Measurements from ENCODE around the gene CFTR. TPM values are rescaled to one million over a fixed set of nuclear protein-coding genes. Genes with fewer than 3 reads are reported as not detected.

The CFTR gene
- polyA plus RNA-seq, 1 donor (not counting 4 experiments of a cell fraction or from before 2014, with no cell fraction given): not detected

GRCh38 chr7:117621075-117621618 is 141.3 kb downstream of the CFTR start:
- no peaks in the 10 kb centered on the region for H3K27me3 ChIP-seq (ENCODE audit: control insufficient read depth, extremely low read depth, insufficient read depth, low read length)
- H3K4me2 ChIP-seq (ENCODE audit: control insufficient read depth, extremely low read depth, insufficient read depth, low read depth, low read length): no peak overlapping the region
- no peaks in the 10 kb centered on the region for H3K79me2 ChIP-seq (ENCODE audit: control insufficient read depth, insufficient read depth, low read length)
- no peak for DNase-seq (ENCODE audit: low read depth, low spot score)
- no peak overlapping the region for H3K27ac ChIP-seq (ENCODE audit: control insufficient read depth, insufficient read depth, low read length)
- H3K4me1 ChIP-seq (ENCODE audit: control insufficient read depth, extremely low read depth, insufficient read depth, low read length): no peaks in the 10 kb centered on the region
- H3K4me3 ChIP-seq (ENCODE audit: control insufficient read depth in 2 of 3, extremely low read depth in 1 of 3, insufficient read depth in 2 of 3, low read depth in 1 of 3, low read length in 3 of 3): no peak overlapping the region
- no peaks in the 10 kb centered on the region for H3K36me3 ChIP-seq (ENCODE audit: control insufficient read depth in 2 of 2, extremely low read depth in 1 of 2, insufficient read depth in 2 of 2, low read length in 2 of 2)
- dilution Hi-C loops (cut with MboI; ENCODE audit: extremely low pct_ligation_motif_present, low sequenced_read_pairs): no loop called here
- H3K9me3 ChIP-seq (ENCODE audit: control insufficient read depth, low read depth, low read length): no peaks in the 10 kb centered on the region
- H3K9ac ChIP-seq (ENCODE audit: control insufficient read depth, extremely low read depth, insufficient read depth, low read length): no peak overlapping the region
- H4K20me1 ChIP-seq (ENCODE audit: control insufficient read depth, extremely low read depth, insufficient read depth, low read length): no peaks in the 10 kb centered on the region
- TF ChIP-seq EZH2 (IDR thresholded peaks at IDR 0.05; ENCODE audit: low read length): no peak
- H2AFZ ChIP-seq (ENCODE audit: control insufficient read depth, low read length): no peak overlapping the region
- no peak for FAIRE-seq
- H3K9me1 ChIP-seq (ENCODE audit: control insufficient read depth, extremely low read depth, insufficient read depth, low read length): no peaks in the 10 kb centered on the region

GRCh38 chr7:117623606-117624005 is 143.8 kb downstream of the CFTR start:
- no peak overlapping the region for H2AFZ ChIP-seq (ENCODE audit: control insufficient read depth, low read length)
- TF ChIP-seq CTCF (optimal IDR thresholded peaks at IDR 0.05 in 1 of 3, IDR thresholded peaks at IDR 0.05 in 1 of 3, conservative IDR thresholded peaks at IDR 0.05 in 1 of 3; ENCODE audit: extremely low read depth in 1 of 3, insufficient read depth in 2 of 3, low read length in 3 of 3): no peak
- no peak for TF ChIP-seq EZH2 (IDR thresholded peaks at IDR 0.05; ENCODE audit: low read length)
- H3K9me1 ChIP-seq (ENCODE audit: control insufficient read depth, extremely low read depth, insufficient read depth, low read length): no peaks in the 10 kb centered on the region
- DNase-seq (ENCODE audit: low read depth, low spot score) (no peak), FAIRE-seq (no peak)
- no peaks in the 10 kb centered on the region for H3K36me3 ChIP-seq (ENCODE audit: control insufficient read depth in 2 of 2, extremely low read depth in 1 of 2, insufficient read depth in 2 of 2, low read length in 2 of 2)
- H3K79me2 ChIP-seq (ENCODE audit: control insufficient read depth, insufficient read depth, low read length): no peaks in the 10 kb centered on the region
- H3K4me1 ChIP-seq (ENCODE audit: control insufficient read depth, extremely low read depth, insufficient read depth, low read length): no peaks in the 10 kb centered on the region
- no peaks in the 10 kb centered on the region for H3K9me3 ChIP-seq (ENCODE audit: control insufficient read depth, low read depth, low read length)
- H3K9ac ChIP-seq (ENCODE audit: control insufficient read depth, extremely low read depth, insufficient read depth, low read length): no peak overlapping the region
- H4K20me1 ChIP-seq (ENCODE audit: control insufficient read depth, extremely low read depth, insufficient read depth, low read length): no peaks in the 10 kb centered on the region
- H3K27ac ChIP-seq (ENCODE audit: control insufficient read depth, insufficient read depth, low read length): no peak overlapping the region
- no peak overlapping the region for H3K4me2 ChIP-seq (ENCODE audit: control insufficient read depth, extremely low read depth, insufficient read depth, low read depth, low read length)
- dilution Hi-C loops (cut with MboI; ENCODE audit: extremely low pct_ligation_motif_present, low sequenced_read_pairs): no loop called here
- no peaks in the 10 kb centered on the region for H3K27me3 ChIP-seq (ENCODE audit: control insufficient read depth, extremely low read depth, insufficient read depth, low read length)
- H3K4me3 ChIP-seq (ENCODE audit: control insufficient read depth in 2 of 3, extremely low read depth in 1 of 3, insufficient read depth in 2 of 3, low read depth in 1 of 3, low read length in 3 of 3): no peak overlapping the region

GRCh38 chr7:117630501-117630900 is 150.7 kb downstream of the CFTR start:
- H3K9me1 ChIP-seq (ENCODE audit: control insufficient read depth, extremely low read depth, insufficient read depth, low read length): no peaks in the 10 kb centered on the region
- no peak overlapping the region for H3K4me2 ChIP-seq (ENCODE audit: control insufficient read depth, extremely low read depth, insufficient read depth, low read depth, low read length)
- H3K9me3 ChIP-seq (ENCODE audit: control insufficient read depth, low read depth, low read length): no peaks in the 10 kb centered on the region
- no peak overlapping the region for H3K27ac ChIP-seq (ENCODE audit: control insufficient read depth, insufficient read depth, low read length)
- no peak overlapping the region for H2AFZ ChIP-seq (ENCODE audit: control insufficient read depth, low read length)
- dilution Hi-C loops (cut with MboI; ENCODE audit: extremely low pct_ligation_motif_present, low sequenced_read_pairs): no loop called here
- DNase-seq (ENCODE audit: low read depth, low spot score) (no peak), FAIRE-seq (peak; percentile 53)
- no peak overlapping the region for H3K4me3 ChIP-seq (ENCODE audit: control insufficient read depth in 2 of 3, extremely low read depth in 1 of 3, insufficient read depth in 2 of 3, low read depth in 1 of 3, low read length in 3 of 3)
- no peaks in the 10 kb centered on the region for H4K20me1 ChIP-seq (ENCODE audit: control insufficient read depth, extremely low read depth, insufficient read depth, low read length)
- TF ChIP-seq CTCF (optimal IDR thresholded peaks at IDR 0.05 in 1 of 3, IDR thresholded peaks at IDR 0.05 in 1 of 3, conservative IDR thresholded peaks at IDR 0.05 in 1 of 3; ENCODE audit: extremely low read depth in 1 of 3, insufficient read depth in 2 of 3, low read length in 3 of 3): no peak
- TF ChIP-seq EZH2 (IDR thresholded peaks at IDR 0.05; ENCODE audit: low read length): no peak
- no peak overlapping the region for H3K9ac ChIP-seq (ENCODE audit: control insufficient read depth, extremely low read depth, insufficient read depth, low read length)
- no peaks in the 10 kb centered on the region for H3K27me3 ChIP-seq (ENCODE audit: control insufficient read depth, extremely low read depth, insufficient read depth, low read length)
- H3K36me3 ChIP-seq (ENCODE audit: control insufficient read depth in 2 of 2, extremely low read depth in 1 of 2, insufficient read depth in 2 of 2, low read length in 2 of 2): no peaks in the 10 kb centered on the region
- H3K4me1 ChIP-seq (ENCODE audit: control insufficient read depth, extremely low read depth, insufficient read depth, low read length): no peaks in the 10 kb centered on the region
- H3K79me2 ChIP-seq (ENCODE audit: control insufficient read depth, insufficient read depth, low read length): no peaks in the 10 kb centered on the region

All from keratinocyte (primary cell).